ENCODE data around the gene POM121L2. TPM values are rescaled to one million over a fixed set of nuclear protein-coding genes. Genes with fewer than 3 reads are reported as not detected.

The POM121L2 gene
- total RNA-seq, 2 experiments from 2014 or later = not detected

- Mint-ChIP-seq H3K27me3 (peaks cover 61% of the 10 kb centered on the region), H3K36me3 (ENCODE audit: low read depth) (no peaks in the 10 kb centered on the region), H3K9me3 (no peaks in the 10 kb centered on the region), H3K27ac (no peak overlapping the region), H3K4me1 (ENCODE audit: low read depth) (peaks cover 5% of the 10 kb centered on the region), H3K4me3 (peak overlapping the region; percentile 75)
- POLR2A ChIA-PET = interaction anchor here (0.9 to 1.2 kb wide), 2 partner anchors 60 to 77 kb away, joined by 3 read pairs; partner anchors contain the start of gene ZNF391
- intact Hi-C loops (cut with micrococcal nuclease) = loop anchor here (5.0 to 10.0 kb wide), 2 partner anchors 124 to 293 kb away; no protein-coding TSS in a partner anchor
- no peak for TF ChIP-seq CTCF (IDR thresholded peaks at IDR 0.05)
- CTCF ChIA-PET = interaction anchor here (0.9 to 1.8 kb wide), 11 partner anchors 8 to 478 kb away, joined by 3 to 7 read pairs (median 4); no protein-coding TSS in a partner anchor
- no peak for ATAC-seq
- no peak for DNase-seq
Measured at GRCh38 chr6:27311806-27312145, 297 bp downstream of the POM121L2 start.

GRCh38 chr6:27303613-27304272, 8.3 kb downstream of the POM121L2 start:
- no peak for DNase-seq
- Mint-ChIP-seq H3K27ac (no peak overlapping the region), H3K36me3 (ENCODE audit: low read depth) (no peaks in the 10 kb centered on the region), H3K27me3 (peaks cover 61% of the 10 kb centered on the region), H3K4me1 (ENCODE audit: low read depth) (no peaks in the 10 kb centered on the region), H3K4me3 (no peak overlapping the region), H3K9me3 (peaks cover 3% of the 10 kb centered on the region)
- ATAC-seq = no peak
- CTCF ChIA-PET = interaction anchor here (1.3 kb wide), 1 partner anchor 9 kb away, joined by 7 read pairs; the partner anchor contains the start of gene POM121L2
- TF ChIP-seq CTCF (IDR thresholded peaks at IDR 0.05) = no peak
- POLR2A ChIA-PET = no interaction called here
- intact Hi-C loops (cut with micrococcal nuclease) = no loop called here

- no peak for TF ChIP-seq CTCF (IDR thresholded peaks at IDR 0.05)
- Mint-ChIP-seq H3K4me1 (ENCODE audit: low read depth) (peaks cover 11% of the 10 kb centered on the region), H3K27ac (no peak overlapping the region), H3K4me3 (peak overlapping the region; percentile 8), H3K27me3 (peaks cover 73% of the 10 kb centered on the region), H3K36me3 (ENCODE audit: low read depth) (peaks cover 6% of the 10 kb centered on the region), H3K9me3 (peaks cover 17% of the 10 kb centered on the region)
- ChIA-PET POLR2A (interaction anchor here (1.1 kb wide), 1 partner anchor 9 kb away, joined by 3 read pairs; no protein-coding TSS in a partner anchor), CTCF (interaction anchor here (1.0 kb wide), 1 partner anchor 14 kb away, joined by 3 read pairs; the partner anchor contains the start of gene POM121L2)
- peak; percentile 53 for DNase-seq
- no peak for ATAC-seq
- intact Hi-C loops (cut with micrococcal nuclease) = loop anchor here (10.0 kb wide), 1 partner anchor 377 kb away; no protein-coding TSS in a partner anchor
Measured at GRCh38 chr6:27297857-27298730, 14.0 kb downstream of the POM121L2 start.

- peaks cover 6% of the 10 kb centered on the region for H3K36me3 Mint-ChIP-seq (ENCODE audit: low read depth)
- no peak for ATAC-seq
- H3K27ac Mint-ChIP-seq = no peak overlapping the region
- DNase-seq = no peak
- CTCF ChIA-PET = interaction anchor here (1.0 kb wide), 1 partner anchor 15 kb away, joined by 3 read pairs; the partner anchor contains the start of gene POM121L2
- peaks cover 70% of the 10 kb centered on the region for H3K27me3 Mint-ChIP-seq
- H3K4me3 Mint-ChIP-seq = peak overlapping the region; percentile 8
- no peak for TF ChIP-seq CTCF (IDR thresholded peaks at IDR 0.05)
- peaks cover 11% of the 10 kb centered on the region for H3K4me1 Mint-ChIP-seq (ENCODE audit: low read depth)
- POLR2A ChIA-PET = interaction anchor here (1.1 kb wide), 1 partner anchor 10 kb away, joined by 3 read pairs; no protein-coding TSS in a partner anchor
- intact Hi-C loops (cut with micrococcal nuclease) = loop anchor here (10.0 kb wide), 1 partner anchor 377 kb away; no protein-coding TSS in a partner anchor
- H3K9me3 Mint-ChIP-seq = peaks cover 17% of the 10 kb centered on the region
Measured at GRCh38 chr6:27297484-27297856, 14.6 kb downstream of the POM121L2 start.
